GM21737 (cell line): ENCODE measurements around the gene HIBCH.
A peak's percentile ranks its signal among the peaks of the same experiment; 100 is the strongest.
"Not testable (repeated sequence)": the region's sequence is repeated elsewhere in the genome, so short reads cannot be mapped to it uniquely, and the experiment has no call there.

Experiments used
- ATAC-seq: cut with Tn5 transposase; IDR thresholded peaks from one replicate; pipeline ENCODE4 v1.9.1; 2021; ENCODE audit warnings: mild to moderate bottlenecking, moderate library complexity; ENCODE audit not compliant: unreplicated experiment

HIBCH gene

GRCh38 chr2:190255676-190256075 lies 64.0 kb downstream of the HIBCH start:
- no peak for ATAC-seq

GRCh38 chr2:190254063-190254850 lies 65.4 kb downstream of the HIBCH start:
- no peak for ATAC-seq

- ATAC-seq = no peak
These were observed 69.2 kb downstream of the HIBCH start for GRCh38 chr2:190250421-190250820.

GRCh38 chr2:190235551-190236075 lies 84.0 kb downstream of the HIBCH start:
- no peak for ATAC-seq

GRCh38 chr2:190235101-190235500 lies 84.5 kb downstream of the HIBCH start:
- ATAC-seq = no peak

GRCh38 chr2:190223989-190224388 lies 95.6 kb downstream of the HIBCH start:
- not testable (repeated sequence) for ATAC-seq

- not testable (repeated sequence) for ATAC-seq
These were observed 96.9 kb downstream of the HIBCH start for GRCh38 chr2:190222745-190223144.

- ATAC-seq = no peak
These were observed 98.2 kb downstream of the HIBCH start for GRCh38 chr2:190221429-190221828.

GRCh38 chr2:190219186-190219585 lies 100.4 kb downstream of the HIBCH start:
- ATAC-seq = no peak

- no peak for ATAC-seq
These were observed 102.0 kb downstream of the HIBCH start for GRCh38 chr2:190217616-190218015.

GRCh38 chr2:190216829-190217228 lies 102.8 kb downstream of the HIBCH start:
- peak; percentile 61 for ATAC-seq

GRCh38 chr2:190215620-190216019 lies 104.0 kb downstream of the HIBCH start:
- ATAC-seq = no peak

GRCh38 chr2:190214426-190215194 lies 105.0 kb downstream of the HIBCH start:
- no peak for ATAC-seq

GRCh38 chr2:190213441-190214335 lies 105.9 kb downstream of the HIBCH start:
- ATAC-seq = no peak

- no peak for ATAC-seq
These were observed 109.2 kb downstream of the HIBCH start for GRCh38 chr2:190210471-190210870.

GRCh38 chr2:190209559-190209958 lies 110.1 kb downstream of the HIBCH start:
- no peak for ATAC-seq

GRCh38 chr2:190207930-190208329 lies 111.7 kb downstream of the HIBCH start:
- no peak for ATAC-seq

- ATAC-seq = no peak
These were observed 114.0 kb downstream of the HIBCH start for GRCh38 chr2:190205657-190206056.

GRCh38 chr2:190202604-190203003 lies 117.0 kb downstream of the HIBCH start:
- ATAC-seq = no peak

GRCh38 chr2:190202018-190202417 lies 117.6 kb downstream of the HIBCH start:
- no peak for ATAC-seq

GRCh38 chr2:190200603-190201002 lies 119.0 kb downstream of the HIBCH start:
- ATAC-seq = no peak
